Measurements from ENCODE around the gene AQP9.
"Not testable (repeated sequence)": the region's sequence is repeated elsewhere in the genome, so short reads cannot be mapped to it uniquely, and the experiment has no call there.

Gene AQP9, protein sequence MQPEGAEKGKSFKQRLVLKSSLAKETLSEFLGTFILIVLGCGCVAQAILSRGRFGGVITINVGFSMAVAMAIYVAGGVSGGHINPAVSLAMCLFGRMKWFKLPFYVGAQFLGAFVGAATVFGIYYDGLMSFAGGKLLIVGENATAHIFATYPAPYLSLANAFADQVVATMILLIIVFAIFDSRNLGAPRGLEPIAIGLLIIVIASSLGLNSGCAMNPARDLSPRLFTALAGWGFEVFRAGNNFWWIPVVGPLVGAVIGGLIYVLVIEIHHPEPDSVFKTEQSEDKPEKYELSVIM

GRCh38 chr15:58138106-58138505, at the start of gene AQP9:
Gene AQP9, plus strand, starts transcription at chr15:58138381. Its CDS starts 185 bp downstream, at chr15:58138566.
- FAIRE-seq (no peak), DNase-seq (ENCODE audit: insufficient read length, low spot score) (no peak)
- TF ChIP-seq POLR2A (IDR thresholded peaks at IDR 0.05; ENCODE audit: low read depth, low read length), result no peak

- no peak for TF ChIP-seq POLR2A (IDR thresholded peaks at IDR 0.05; ENCODE audit: low read depth, low read length)
- FAIRE-seq (no peak), DNase-seq (ENCODE audit: insufficient read length, low spot score) (no peak)
Observed at GRCh38 chr15:58095415-58095814, 42.8 kb upstream of the AQP9 start.

GRCh38 chr15:58096529-58097084, 41.6 kb upstream of the AQP9 start:
- DNase-seq (ENCODE audit: insufficient read length, low spot score) (no peak), FAIRE-seq (no peak)
- no peak for TF ChIP-seq POLR2A (IDR thresholded peaks at IDR 0.05; ENCODE audit: low read depth, low read length)

GRCh38 chr15:58103482-58103881, 34.7 kb upstream of the AQP9 start:
- no peak for TF ChIP-seq POLR2A (IDR thresholded peaks at IDR 0.05; ENCODE audit: low read depth, low read length)
- DNase-seq (ENCODE audit: insufficient read length, low spot score) (no peak), FAIRE-seq (no peak)

DNA sequence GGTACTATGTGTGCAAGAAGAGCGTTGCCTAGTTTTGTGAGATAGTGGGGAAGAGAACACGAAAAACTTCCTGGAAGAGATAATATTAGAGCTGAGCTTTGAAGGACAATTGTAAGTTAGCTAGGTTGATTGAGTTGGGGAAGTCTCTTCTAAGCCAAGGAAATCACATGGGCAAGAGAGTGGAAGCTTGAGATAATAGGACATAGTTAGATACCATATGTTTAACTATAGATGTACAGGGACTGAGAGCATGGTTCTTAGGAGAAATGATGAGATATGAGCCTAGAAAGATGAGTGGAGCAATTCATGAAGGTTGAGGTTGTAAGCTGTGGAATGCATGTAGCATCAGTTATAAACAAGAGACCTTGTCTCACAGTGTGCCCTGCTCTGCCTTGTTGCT, 30.1 kb upstream of the AQP9 start:
- no peak for TF ChIP-seq POLR2A (IDR thresholded peaks at IDR 0.05; ENCODE audit: low read depth, low read length)
- DNase-seq (ENCODE audit: insufficient read length, low spot score) (no peak), FAIRE-seq (no peak)

GRCh38 chr15:58109419-58109818, 28.8 kb upstream of the AQP9 start:
- no peak for FAIRE-seq
- TF ChIP-seq POLR2A (IDR thresholded peaks at IDR 0.05; ENCODE audit: low read depth, low read length), result no peak
- no peak for DNase-seq (ENCODE audit: insufficient read length, low spot score)

GRCh38 chr15:58110999-58111717, 27.0 kb upstream of the AQP9 start:
- DNase-seq (ENCODE audit: insufficient read length, low spot score), result no peak

DNA sequence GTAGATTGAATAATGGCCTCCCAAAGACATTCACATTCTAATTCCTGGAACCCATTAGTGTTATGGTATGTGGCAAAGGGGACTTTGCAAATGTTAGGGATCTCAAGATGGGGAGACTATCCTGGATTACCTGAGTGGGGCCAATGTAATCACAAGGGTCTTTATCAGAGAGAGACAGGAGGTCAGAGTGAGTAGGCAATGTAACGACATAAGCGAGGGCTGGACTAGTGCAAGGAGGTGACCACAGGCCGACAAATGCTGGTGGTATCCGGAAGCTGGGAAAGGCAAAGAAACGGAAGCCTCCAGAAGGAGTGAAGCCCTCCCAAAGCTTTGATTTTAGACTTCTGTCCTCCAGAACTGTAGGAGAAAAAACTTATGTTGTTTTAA, 26.5 kb upstream of the AQP9 start:
- no peak for TF ChIP-seq POLR2A (IDR thresholded peaks at IDR 0.05; ENCODE audit: low read depth, low read length)
- FAIRE-seq, result no peak

More at GRCh38 chr15:58110999-58111717, 27.0 kb upstream of the AQP9 start:
- no peak for FAIRE-seq
- TF ChIP-seq POLR2A (IDR thresholded peaks at IDR 0.05; ENCODE audit: low read depth, low read length), result no peak

DNA sequence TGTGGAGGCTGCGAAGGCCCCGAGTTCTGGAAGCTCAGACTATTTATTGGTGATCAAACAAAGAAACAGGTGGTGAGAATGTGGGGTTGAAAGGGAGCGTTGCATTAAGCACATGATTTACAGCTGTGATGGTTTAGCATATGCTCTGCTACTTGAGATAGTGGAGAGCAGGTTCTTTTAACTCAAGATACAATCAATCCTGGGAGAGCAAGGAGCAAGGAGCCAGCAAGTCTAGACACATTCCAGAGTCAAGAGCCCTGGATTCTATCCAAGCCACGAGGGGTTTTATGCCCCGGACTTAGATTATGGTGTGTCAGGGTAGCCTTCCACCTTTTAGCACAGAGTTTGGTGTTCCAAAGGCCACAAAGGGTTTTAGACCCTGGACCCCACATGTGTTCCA, 24.8 kb upstream of the AQP9 start:
- not testable (repeated sequence) for DNase-seq (ENCODE audit: insufficient read length, low spot score); FAIRE-seq

More for the DNA sequence above, 26.5 kb upstream of the AQP9 start:
- no peak for DNase-seq (ENCODE audit: insufficient read length, low spot score)

DNA sequence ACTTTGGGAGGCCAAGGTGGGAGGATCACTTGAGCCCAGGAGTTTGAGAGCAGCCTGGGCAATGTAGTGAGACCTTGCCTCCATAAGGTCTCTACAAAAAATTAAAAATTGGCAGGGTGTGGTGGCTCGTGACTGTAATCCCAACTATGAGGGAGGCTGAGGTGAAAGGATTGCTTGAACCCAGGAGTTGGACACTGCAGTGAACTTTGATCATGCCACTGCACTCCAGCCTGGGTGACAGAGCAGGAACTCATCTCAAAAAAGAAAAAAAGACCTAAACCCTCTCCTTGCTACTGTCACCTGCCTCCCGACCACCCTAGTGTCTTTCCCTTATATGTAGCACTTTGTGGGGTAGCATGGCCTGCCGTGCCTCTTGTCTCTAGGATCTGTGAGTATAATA, 23.8 kb upstream of the AQP9 start:
- no peak for FAIRE-seq
- DNase-seq (ENCODE audit: insufficient read length, low spot score), result no peak
- no peak for TF ChIP-seq POLR2A (IDR thresholded peaks at IDR 0.05; ENCODE audit: low read depth, low read length)

- TF ChIP-seq POLR2A (IDR thresholded peaks at IDR 0.05; ENCODE audit: low read depth, low read length), result no peak
- no peak for FAIRE-seq
- DNase-seq (ENCODE audit: insufficient read length, low spot score), result no peak
Observed at GRCh38 chr15:58114812-58115211, 23.4 kb upstream of the AQP9 start.

GRCh38 chr15:58115692-58116091, 22.5 kb upstream of the AQP9 start:
- DNase-seq (ENCODE audit: insufficient read length, low spot score), result no peak
- TF ChIP-seq POLR2A (IDR thresholded peaks at IDR 0.05; ENCODE audit: low read depth, low read length), result no peak
- FAIRE-seq, result no peak

- TF ChIP-seq POLR2A (IDR thresholded peaks at IDR 0.05; ENCODE audit: low read depth, low read length), result no peak
- FAIRE-seq, result no peak
- DNase-seq (ENCODE audit: insufficient read length, low spot score), result no peak
Observed at GRCh38 chr15:58117619-58118018, 20.6 kb upstream of the AQP9 start.

DNA sequence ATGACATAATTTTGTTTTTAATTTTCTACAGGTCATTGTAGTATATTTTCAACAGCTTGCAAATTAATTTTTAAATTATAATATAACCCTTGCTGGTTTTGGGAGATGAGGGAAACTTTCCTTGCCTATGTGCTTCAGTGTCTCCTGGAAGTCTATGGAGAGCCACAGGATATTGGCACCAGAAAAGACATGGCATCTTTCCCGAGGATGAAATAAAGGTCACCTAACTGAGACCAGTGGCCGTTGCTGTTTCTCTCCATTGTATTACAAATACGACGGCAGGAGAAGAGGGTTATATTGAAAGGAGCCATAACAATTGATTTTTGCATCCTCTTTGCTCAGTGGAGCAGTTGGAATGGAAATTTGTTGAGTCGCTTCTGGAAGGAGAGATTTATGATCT, 19.9 kb upstream of the AQP9 start:
- FAIRE-seq (no peak), DNase-seq (ENCODE audit: insufficient read length, low spot score) (no peak)

DNA sequence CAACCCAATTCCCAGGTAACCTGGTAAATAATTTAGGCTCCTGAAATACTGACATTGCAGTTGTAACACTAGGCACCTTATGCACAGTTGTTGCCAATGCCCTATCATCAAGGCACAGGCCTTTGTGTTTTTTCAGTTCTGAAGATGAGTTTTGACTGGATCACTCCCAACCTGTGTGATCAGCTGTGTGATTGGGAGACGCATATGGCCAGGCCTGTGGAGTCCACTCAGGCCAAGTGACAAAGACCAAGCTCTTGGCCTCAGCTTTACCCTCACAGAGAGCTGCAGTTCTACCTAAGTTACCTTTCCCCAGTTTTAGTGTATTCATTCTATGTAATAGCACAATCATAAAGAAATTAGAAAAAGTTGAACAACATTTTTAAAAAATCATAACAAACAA, 19.2 kb upstream of the AQP9 start:
- no peak for FAIRE-seq
- no peak for TF ChIP-seq POLR2A (IDR thresholded peaks at IDR 0.05; ENCODE audit: low read depth, low read length)
- no peak for DNase-seq (ENCODE audit: insufficient read length, low spot score)

More for the DNA sequence above, 19.9 kb upstream of the AQP9 start:
- TF ChIP-seq POLR2A (IDR thresholded peaks at IDR 0.05; ENCODE audit: low read depth, low read length), result no peak

Data from H54 (cell line).